KG1 (cell line): ENCODE measurements around the gene STEEP1.

Experiments used
- DNase-seq: peaks from one replicate; lab custom pipeline; 2025; lab: John Stamatoyannopoulos, UW

The STEEP1 gene

DNA sequence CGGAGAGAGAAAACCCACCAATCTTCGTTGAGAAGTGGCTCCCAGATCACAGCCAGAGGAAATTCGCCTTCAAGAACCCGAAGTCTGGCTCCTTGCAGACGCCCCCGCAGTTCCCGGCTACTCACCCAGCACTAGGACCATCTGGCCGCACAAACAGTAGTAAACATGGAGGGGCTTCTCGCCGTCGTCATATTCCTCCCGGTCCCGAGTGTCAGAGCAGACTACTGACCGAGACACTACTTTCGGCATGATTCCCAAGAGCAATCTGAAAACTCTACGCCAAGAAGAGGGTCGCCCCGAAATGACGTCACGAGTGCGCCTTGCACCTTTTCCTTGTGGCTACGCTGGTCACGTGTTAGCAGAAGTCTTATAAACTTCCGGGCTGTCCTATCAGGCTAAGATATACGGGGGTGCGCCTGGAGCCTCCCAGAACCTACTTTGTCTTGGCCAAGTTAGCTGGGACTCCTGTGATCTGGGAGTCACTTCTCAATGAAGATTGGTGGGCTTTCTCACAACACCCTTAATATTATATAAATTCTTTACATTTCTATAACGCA, at the start of gene STEEP1:
TSS of gene STEEP1 (minus strand) at position 303 of the 557 bp plus-strand sequence. CDS start at position 249, 54 bp downstream.
- peak; percentile 85 for DNase-seq

DNA sequence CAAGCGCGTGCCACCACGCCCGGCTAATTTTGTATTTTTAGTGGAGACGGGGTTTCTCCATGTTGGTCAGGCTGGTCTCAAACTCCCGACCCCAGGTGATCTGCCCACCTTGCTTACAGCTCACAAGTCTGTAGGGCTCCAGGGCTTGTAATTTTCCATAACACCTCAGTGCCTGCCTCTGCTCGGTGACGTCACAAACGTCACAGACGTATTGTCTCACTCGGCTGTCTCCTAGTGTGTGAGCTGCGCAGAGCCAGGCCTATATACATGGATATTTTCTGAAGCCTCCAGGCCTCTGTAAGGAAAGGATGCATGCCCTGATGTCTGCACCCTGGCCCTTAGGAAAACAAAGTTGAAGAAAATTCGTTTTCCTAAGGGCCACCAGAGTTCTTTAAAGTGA, 49.6 kb upstream of the STEEP1 start:
- DNase-seq = no peak

DNA sequence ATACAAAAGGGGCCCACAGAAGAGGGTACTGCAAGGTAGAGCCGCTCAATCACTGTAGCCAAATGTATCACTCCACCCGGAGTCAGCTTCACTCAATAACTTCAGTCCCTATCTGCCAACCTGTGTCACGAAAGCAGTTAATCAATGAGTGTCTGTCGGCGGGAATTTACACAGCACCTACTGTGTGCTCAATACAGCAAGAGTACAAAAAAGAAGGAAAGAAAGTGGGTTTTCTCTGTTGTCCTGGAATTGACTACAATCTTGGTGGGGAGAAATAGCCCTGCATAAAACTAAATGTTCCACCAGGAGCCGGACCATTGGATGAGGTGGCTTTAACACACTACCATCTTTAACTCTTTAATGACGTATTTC, 41.8 kb upstream of the STEEP1 start:
- no peak for DNase-seq

DNA sequence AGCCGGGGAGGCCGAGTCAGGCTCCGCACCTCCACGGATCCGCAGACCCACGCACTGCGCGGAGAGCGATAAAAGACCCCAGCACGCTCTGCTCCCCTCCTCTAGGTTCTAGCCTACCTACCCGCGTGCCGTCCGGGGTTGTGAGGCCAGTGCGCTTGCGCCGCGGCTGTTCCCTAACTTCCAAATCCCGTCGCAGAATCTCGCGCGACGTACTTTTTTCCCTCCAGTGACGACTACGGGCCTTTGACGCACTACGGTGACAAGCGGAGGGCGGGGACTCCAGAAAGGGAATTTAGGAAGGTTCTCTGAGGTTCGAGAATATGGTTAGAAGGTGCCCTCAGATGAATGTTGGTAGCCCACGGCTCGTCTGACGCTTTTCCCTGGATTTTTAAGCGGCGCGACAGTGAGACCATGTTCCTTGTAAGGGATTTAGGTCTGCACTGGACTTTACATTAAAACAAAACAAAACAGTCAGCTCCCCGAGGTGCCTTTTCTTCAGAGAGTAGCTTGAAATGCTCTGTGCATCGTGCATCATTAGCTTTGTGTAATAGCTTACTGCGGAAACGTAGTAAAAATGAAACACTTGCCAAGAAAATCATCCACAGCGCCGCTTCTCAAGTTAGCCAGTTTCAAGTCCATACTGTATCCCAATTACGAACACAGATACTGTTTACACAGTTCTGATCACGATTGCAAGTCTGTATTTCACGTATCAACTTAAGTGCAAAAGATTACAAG, 41.2 kb upstream of the STEEP1 start, which contains the start of gene NKRF:
TSS of gene NKRF (minus strand) at position 145 of the 738 bp plus-strand sequence.
- peak; percentile 45 for DNase-seq

DNA sequence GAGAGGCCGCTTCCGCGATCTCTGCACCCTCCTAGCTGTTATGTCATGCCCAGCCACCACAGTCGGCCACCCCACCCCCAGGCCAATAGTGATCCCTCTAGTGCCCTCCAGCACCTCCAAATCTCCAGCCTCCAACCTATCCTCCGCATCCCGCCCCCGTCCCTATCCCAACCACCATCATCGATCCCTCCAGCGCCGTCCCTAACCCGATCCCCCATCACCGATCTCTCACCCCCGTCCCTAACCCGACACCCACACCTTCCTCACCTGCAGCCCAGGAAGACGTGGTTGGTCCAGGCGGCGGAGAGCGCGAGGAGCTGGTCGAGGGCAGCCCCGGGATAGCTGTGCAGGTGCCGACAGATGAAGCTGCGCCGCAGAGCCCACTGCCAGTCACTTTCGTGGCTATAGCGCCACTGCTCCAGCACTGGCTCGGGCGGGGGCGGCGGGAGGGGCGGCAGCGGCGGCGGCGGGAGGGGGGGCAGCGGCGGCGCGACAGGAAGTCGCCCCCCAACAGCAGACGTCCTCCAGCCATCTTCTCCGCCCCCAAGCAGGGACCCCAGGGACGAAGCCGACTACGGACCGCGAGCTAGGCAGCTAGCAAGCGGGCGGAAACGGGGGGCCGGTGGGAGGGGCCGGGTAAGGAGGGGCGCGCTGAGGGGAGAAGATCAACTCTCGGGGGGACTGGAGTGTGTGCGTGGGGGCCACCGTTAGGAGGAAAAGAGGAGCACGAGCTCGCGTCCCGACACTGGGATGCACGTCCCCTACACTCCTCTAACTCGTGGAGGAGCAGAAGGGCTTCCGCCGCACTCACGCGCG, 40.5 kb upstream of the STEEP1 start:
- DNase-seq = no peak

DNA sequence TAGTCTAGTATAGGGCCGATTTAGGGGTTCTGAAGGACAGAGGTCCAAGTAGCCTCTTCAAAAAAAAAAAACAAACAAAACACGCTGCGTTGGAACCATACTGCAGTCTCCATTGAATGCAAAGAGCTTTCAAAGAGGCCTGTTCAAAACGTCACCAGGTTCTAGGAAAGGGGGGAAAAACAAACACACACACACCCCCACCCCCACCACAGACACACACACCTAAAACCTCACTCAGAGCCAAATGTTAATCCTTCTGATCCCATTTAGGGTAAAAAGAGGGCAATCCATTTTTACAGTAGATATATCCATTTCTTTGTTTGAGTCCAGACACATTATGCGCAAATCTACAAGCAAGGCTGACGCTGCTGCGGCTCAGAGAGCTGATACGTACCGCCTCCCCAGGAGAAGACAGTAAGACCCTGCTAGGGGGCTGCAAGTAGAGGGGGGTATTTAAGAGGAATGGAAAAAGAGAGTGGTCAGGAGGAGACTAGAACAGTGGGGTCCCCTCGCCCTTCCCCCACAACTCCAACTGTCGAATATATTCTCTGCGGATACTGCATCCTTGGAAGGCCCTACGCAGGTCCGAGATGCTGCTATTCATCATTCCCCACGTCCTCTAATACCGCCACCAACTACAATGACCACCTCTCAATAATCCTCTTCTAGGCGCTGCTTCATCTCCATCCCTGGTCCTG, 39.7 kb upstream of the STEEP1 start:
- no peak for DNase-seq

DNA sequence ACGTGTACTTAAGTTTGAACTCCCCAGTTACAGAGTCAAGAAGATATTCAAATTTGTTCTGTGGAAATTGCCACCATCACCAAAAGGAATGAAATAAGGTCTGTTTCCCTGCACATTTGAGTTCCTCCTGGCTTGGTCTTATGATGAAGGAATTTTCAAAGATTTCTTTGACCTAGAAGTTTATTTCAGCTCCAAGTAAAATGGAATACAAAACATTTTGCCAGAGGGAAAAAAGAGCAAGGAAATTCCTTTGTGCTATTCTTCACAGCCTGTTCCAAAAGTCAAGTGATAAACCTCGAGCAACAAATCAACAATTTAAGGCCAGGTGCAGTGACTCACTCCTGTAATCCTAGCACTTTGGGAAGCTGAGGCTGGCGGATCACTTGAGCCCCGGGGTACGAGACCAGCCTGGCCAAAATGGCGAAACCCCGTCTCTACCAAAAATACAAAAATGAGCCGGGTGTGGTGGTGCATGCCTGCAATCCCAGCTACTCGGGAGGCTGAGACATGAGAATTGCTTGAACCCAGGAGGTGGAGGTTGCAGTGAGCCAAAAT, 37.6 kb upstream of the STEEP1 start:
- no peak for DNase-seq

DNA sequence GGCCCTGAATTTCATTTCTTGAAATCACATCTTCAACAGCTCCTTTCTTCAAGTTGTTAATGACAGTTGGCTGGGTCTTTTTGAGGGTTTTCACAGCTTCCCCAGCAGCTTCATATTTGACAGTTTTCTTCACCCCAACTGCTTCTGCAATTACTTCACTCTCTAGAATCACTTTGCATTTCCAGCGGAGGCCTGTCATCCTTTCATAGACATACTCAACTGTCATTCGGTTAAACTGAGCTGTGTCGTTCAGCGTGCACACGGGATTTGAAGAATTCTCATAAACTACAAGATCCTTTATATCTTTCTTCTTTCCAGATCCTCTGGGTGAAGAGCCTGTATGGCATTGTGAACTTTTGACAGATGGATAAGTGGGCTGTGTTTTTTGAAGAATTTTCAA, 24.6 kb upstream of the STEEP1 start:
- DNase-seq = no peak

DNA sequence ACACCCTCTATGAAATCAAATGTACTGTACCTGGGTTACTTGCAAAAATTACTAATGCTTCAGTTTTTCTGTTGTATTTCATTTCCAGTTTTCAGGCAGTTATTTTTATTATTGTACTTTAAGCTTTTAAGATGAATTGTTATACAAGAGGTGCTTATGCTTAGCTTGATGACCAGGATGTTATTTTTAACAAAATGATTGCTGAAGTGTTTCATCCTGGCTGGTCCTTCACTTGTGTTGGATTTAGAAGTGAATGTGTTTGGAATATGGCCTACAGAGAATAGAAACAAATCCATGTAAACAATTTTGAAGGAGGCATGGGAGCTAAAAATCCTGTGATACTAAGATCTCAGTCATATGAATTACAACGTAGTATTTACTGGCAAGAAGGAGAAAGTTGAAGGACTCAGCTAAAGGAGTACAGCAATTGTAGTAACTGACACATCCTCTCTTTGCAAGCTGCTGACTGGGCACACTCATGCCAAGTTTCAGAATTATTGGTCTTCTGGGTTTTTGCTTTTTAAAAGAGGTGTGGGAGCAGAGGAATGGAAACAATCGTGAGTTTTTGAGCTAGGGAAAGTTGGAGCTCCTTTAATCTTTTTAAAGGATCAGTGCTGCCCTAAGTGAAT, 18.3 kb upstream of the STEEP1 start:
- DNase-seq = no peak

DNA sequence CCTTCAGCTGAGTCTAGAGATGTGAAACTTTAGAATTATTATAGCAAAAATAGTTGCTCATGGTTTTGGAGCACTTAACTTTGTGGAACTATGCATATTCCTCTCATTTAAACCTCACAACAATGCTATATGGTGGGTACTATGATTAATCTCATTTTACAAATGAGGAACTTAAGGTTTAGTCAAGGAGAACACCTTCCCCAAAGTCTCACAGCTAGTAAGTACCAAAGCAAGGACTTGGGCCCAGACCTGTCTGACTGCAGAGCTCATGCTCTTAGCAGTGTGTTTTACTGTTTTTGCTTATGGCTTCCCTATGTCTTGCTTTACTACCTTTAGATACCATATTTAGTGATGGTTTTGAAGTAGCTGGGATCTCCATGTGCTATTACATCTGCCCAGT, 14.2 kb upstream of the STEEP1 start:
- no peak for DNase-seq

DNA sequence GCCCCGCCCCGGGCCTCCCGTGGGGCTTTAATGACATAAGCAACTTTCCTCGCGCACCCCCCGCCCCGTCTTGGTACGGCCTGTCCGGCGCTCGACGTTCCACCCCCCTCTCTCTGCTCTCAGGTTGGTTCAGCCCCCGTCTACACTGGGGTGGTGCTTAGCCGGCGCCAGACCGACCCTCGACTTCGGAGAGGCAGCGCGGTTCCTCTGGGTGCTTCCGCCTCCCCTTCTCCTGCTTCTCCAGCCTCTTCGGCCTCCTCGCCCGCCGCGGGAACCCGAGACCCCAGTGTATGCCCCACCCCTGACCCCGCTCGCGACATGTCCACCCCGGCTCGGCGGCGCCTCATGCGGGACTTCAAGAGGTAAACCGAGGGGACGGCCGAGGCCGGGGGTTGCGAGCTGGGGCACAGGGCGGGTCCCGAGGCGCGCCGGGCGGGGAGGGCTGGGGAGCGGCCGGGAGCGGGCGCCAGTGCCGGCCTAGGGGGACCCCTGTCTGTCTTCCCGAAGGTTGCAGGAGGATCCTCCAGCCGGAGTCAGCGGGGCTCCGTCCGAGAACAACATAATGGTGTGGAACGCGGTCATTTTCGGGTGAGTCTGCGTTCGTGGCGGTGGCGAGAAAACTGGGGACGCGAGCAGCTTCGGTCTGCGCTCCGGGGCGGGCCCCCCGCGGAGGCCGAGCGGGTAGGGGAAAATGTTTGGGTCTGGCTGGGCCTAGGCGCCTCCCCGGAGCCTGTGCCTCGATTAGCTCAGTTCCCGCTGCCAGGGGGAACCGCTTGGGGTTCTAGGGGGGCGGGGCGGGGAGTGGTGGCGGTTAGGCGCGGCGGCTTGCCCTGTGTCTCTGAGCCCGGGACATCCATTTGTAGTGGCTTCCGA, 9.4 kb upstream of the STEEP1 start, which contains the start of gene UBE2A:
TSS of gene UBE2A (plus strand) at position 170 of the 873 bp plus-strand sequence. CDS start at position 319, 149 bp downstream.
- peak; percentile 55 for DNase-seq

DNA sequence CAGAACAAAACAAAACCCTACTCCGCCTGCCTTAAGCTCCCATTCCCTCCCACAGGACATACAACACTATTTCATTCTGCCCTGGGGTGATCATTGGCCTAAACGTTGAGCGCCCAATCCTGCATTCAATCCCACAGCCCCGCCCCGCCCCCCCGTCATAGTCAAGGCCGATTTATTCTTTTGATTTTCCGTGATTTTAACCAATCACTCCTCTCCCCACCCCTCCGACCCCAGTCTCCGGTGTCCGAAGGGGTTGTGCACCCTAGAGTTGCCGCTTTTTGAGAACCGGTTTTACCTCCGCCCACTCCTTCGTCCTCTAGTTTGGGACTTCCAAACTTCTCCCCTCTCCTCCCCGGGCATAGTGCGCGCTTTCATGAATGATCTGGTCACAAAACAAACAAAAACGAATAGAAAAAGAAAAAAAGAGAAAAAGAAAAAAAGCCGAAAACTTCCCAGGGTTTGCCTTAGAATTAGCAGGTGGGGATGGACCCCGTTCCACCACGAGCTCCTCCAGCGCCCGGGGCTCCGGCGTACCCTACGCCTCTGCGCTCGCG, 8.7 kb upstream of the STEEP1 start:
- DNase-seq = no peak

DNA sequence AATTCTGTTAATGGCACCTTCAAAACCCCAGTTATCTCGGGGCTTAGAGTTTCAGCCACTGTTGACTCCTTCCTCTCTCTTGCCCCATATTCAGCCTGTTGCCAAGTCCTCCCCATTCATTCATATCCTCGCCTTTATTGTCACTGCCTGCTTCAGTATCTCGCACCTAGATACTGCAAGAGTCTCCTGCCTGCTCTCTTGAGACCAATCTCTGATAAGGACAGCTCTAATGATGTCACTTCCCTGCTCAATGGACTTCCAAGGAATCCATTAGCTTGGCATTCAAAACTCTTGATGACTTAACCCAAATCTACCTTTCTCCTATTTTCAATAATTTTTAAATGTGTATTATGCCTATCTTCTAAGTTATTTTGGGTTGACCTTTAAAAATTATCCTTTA, 8.0 kb upstream of the STEEP1 start:
- DNase-seq = no peak

DNA sequence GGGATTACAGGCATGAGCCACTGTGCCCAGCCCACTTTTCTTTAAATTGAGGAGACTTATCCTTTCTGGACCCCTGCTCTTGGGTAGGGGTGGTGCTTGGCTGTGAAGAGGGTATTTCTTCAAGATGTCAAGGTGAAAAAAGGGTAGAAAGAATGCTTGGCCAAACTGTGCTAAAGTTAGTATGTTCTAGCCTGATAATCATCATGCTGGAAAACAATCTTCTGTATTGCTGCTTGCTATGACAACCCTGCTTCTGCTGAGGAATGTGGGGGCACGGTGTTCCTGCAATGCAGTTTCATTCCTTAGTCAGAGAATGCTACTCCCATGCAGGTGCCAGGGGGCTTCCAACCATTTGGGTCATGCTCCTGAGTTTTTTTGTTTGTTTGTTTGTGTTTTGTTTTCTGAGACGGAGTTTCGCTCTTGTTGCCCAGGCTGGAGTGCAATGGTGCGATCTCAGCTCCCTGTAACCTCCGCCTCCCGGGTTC, 5.2 kb upstream of the STEEP1 start:
- no peak for DNase-seq

DNA sequence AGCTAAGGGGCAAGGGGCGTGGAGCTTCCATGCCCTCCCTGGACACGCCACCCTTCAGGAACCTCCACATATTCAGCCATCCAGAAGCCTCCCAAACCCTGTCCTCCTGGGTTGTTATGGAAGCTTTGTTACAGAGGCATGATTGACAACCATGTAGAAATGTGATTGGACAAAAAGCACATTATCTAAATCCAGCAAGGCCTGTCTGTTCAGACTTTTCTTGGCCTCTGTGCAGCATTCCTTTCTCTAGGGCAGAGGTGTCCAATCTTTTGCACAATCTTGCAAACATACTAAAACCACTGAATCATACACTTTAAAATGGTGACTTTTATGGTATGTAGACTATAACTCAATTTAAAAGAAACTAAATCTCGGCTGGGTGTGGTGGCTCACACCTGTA, 12.7 kb downstream of the STEEP1 start:
- no peak for DNase-seq

DNA sequence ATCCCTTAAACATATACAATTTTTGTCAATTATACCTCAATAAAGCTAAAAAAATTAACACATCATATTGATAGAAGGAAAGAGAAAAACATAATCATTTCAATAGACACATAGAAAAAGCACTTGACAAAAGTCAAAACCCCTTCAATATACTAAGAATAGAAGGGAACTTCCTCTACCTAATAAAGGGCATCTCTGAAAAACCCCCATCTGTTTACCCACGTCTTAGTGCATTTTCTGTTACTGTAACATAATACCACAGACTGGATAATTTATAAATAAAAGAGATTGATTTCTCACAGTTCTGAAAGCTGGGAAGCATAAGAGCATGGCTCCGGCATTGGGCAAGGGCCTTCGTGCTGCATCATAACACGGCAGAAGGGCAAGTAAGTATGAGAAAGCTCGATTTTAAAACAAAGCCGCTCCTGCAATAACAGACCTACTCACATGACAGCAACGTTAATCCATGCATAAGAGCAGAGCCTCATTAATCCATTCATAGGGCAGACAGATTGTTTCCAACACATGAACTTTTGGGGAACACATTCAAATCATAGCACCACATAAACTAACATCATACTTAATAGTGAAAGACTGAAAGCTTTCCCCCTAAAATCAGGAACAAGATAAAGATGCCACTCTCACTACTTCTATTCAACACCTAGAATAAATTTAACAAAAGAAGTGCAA, 15.7 kb downstream of the STEEP1 start:
- no peak for DNase-seq

DNA sequence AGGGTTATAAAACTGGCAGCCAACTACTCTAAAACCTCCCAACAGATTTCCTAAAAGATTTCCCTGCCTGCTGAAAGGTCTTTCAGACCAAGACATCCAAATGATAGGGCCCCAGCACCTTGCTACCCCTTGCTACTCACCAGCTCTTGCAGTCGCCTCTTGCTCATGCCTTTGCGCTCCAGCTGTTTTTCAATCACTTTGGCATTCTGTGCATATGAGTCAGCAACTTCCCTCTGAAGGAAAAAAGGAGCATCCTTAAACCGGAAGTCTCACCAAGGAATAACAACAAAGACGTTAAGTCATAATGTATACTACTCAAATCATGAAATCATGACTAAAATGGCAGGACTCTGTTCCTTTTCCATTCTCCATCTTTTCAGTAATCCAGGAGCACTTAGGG, 24.0 kb downstream of the STEEP1 start:
- no peak for DNase-seq

DNA sequence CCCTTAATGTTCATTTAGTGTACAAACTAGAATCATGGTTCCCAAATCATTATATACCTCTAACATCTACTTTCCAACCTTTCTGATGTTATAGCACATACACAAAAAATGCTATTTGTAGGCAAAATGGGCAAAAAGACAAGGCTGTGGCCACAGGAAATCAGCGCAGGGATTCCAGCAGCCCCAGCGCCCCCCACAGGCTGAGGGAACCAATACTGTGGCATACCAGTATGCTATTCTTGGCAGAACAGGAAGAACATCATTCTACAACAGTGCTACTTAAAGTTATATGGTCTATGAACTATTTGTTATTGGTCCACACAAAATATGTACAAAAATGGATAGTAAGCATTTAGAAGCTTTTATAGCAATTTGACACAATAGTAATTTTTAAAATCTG, 25.3 kb downstream of the STEEP1 start:
- no peak for DNase-seq

DNA sequence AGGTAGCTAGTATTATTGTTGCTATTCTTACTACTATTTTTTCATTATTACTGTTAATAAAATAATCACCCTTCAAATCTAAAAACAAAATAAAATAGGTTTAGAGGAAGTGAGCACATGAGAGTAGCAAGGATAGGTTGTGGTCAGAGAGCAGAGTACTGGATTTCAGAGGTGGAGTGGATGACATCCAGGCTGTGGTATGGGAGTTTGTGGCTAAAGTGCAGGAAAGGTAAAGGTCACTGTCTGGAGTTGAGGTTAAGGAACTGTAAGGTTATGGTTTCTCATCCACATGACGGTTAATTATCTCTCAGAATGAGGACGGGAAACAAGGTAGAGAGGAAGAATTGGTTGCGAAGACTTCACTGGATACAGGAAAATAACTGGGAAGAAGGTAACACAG, 27.7 kb downstream of the STEEP1 start:
- DNase-seq = no peak
